Gastrocnemius medialis (tissue), 4 donors: Measurements from ENCODE around the gene TLX2. TPM values are rescaled to one million over a fixed set of nuclear protein-coding genes. Genes with fewer than 3 reads are reported as not detected.

Experiments used
- ATAC-seq, 2 donors: fragments of 150-250 bp; one replicate each; pipeline ENCODE4 v1.9.1; 2016
- DNase-seq, 2 donors: peaks; one replicate each; pipeline ENCODE4 v3.0.0-alpha.2; 2019
- H3K27ac ChIP-seq, 4 donors: fragments of 200-600 bp; sonication (generic); 1 replicate in 1 of 4; 2 replicates in 3 of 4; pipeline ENCODE4 v1.5.1; 2016 to 2018; ENCODE audit warnings: mild to moderate bottlenecking in 2 of 4, moderate library complexity in 1 of 4
- H3K27me3 ChIP-seq, 3 donors: fragments of 200-600 bp; sonication (generic) in 2 of 3; 1 replicate in 1 of 3; 2 replicates in 2 of 3; pipeline versions ENCODE4 v1.5.1 to v1.6.0; 2016 to 2019; ENCODE audit warnings: mild to moderate bottlenecking in 1 of 3, moderate library complexity in 1 of 3
- H3K36me3 ChIP-seq, 2 donors: fragments of 200-600 bp; sonication (generic) in 1 of 2; one replicate each; pipeline ENCODE4 v1.5.1; 2017 to 2018
- H3K4me1 ChIP-seq, 2 donors: fragments of 200-600 bp; sonication (generic) in 1 of 2; one replicate each; pipeline ENCODE4 v1.5.1; 2016 to 2017; ENCODE audit warnings: mild to moderate bottlenecking in 2 of 2
- H3K4me3 ChIP-seq, 4 donors: fragments of 200-600 bp; sonication (generic) in 3 of 4; 1 replicate in 1 of 4; 2 replicates in 3 of 4; pipeline ENCODE4 v1.5.1; 2016 to 2019; ENCODE audit warnings: mild to moderate bottlenecking in 2 of 4
- H3K9me3 ChIP-seq, 3 donors: fragments of 200-600 bp; sonication (generic) in 2 of 3; 1 replicate in 1 of 3; 2 replicates in 2 of 3; pipeline ENCODE4 v1.5.1; 2016 to 2019
- CTCF ChIP-seq, 5 experiments: fragments of 450-650 bp in 3 of 5; fragments of 200-600 bp in 2 of 5; sonication (generic) in 2 of 5; IDR thresholded peaks in 4 of 5; conservative IDR thresholded peaks in 1 of 5; 1 replicate in 4 of 5; 2 replicates in 1 of 5; pipeline ENCODE4 v1.5.1; 2016 to 2019; ENCODE audit warnings: antibody characterized with exemption in 5 of 5, mild to moderate bottlenecking in 3 of 5, moderate library complexity in 3 of 5
- POLR2A ChIP-seq, 2 donors: fragments of 450-650 bp; IDR thresholded peaks; one replicate each; pipeline ENCODE4 v1.6.1; 2017; ENCODE audit warnings: antibody characterized with exemption in 2 of 2, mild to moderate bottlenecking in 2 of 2, moderate library complexity in 2 of 2
- in situ Hi-C, 4 donors: fragments of 200-750 bp; cut with MboI; loops; one replicate each; pipeline versions ENCODE4 v1.15.0 to v1.8.0; 2017; ENCODE audit warnings: low sequenced_read_pairs in 4 of 4
- intact Hi-C: fragments of 100-400 bp; cut with DNase I; formaldehyde crosslinking; loops from one replicate; pipeline ENCODE4 v1.15.1; 2023; ENCODE audit warnings: low total_unique reads
- total RNA-seq, 4 donors: library from RNA; depleted of rRNA; stranded (reverse); fragments of >200 nt; gene quantifications; one replicate each; pipeline versions ENCODE4 v1.1.0 to v1.2.3, GENCODE V29; 2016

The TLX2 gene
- total RNA-seq, 4 donors from 2014 or later = not detected

- Histone ChIP-seq H3K27ac (no peak overlapping the region), H3K4me3 (peak overlapping the region in 1 of 4 donors; percentile 99), H3K36me3 (peaks cover 0 to 18% of the 10 kb centered on the region in 2 donors), H3K4me1 (peaks cover 25 to 41% of the 10 kb centered on the region in 2 donors), H3K27me3 (peaks cover 18 to 52% (median 32%) of the 10 kb centered on the region in 3 donors), H3K9me3 (no peaks in the 10 kb centered on the region)
- intact Hi-C loops = no loop called here
- TF ChIP-seq CTCF (IDR thresholded peaks at IDR 0.05 in 4 of 5, conservative IDR thresholded peaks at IDR 0.05 in 1 of 5) = no peak
- TF ChIP-seq POLR2A (IDR thresholded peaks at IDR 0.05) = no peak
- in situ Hi-C loops = no loop called here
- DNase-seq (no peak), ATAC-seq (no peak)
Measured at GRCh38 chr2:74505448-74506246, 8.6 kb upstream of the TLX2 start.

GRCh38 chr2:74507145-74507925 is 6.9 kb upstream of the TLX2 start, which contains the start of gene PCGF1:
PCGF1 (minus strand) TSS chr2:74507695; CDS start chr2:74507668, 27 bp downstream.
- peaks cover 25 to 41% of the 10 kb centered on the region in 2 donors for H3K4me1 ChIP-seq

GRCh38 chr2:74507926-74508520 is 6.2 kb upstream of the TLX2 start:
- intact Hi-C loops = loop anchor here (1.0 kb wide), 4 partner anchors 21 to 54 kb away; partner anchors contain the start of genes AUP1, HTRA2 and TTC31
- in situ Hi-C loops = no loop called here
- H3K36me3 ChIP-seq = peaks cover 0 to 18% of the 10 kb centered on the region in 2 donors
- H3K4me1 ChIP-seq = peaks cover 25 to 36% of the 10 kb centered on the region in 2 donors
- H3K27me3 ChIP-seq = peaks cover 27 to 53% (median 37%) of the 10 kb centered on the region in 3 donors
- peak overlapping the region; percentile 75 to 99 (median 84) for H3K4me3 ChIP-seq
- DNase-seq (no peak), ATAC-seq (peak; percentile 3 to 20)
- TF ChIP-seq CTCF (IDR thresholded peaks at IDR 0.05 in 4 of 5, conservative IDR thresholded peaks at IDR 0.05 in 1 of 5) = no peak
- no peak for TF ChIP-seq POLR2A (IDR thresholded peaks at IDR 0.05)
- H3K27ac ChIP-seq = peak overlapping the region; percentile 92 to 100 (median 98)
- H3K9me3 ChIP-seq = no peaks in the 10 kb centered on the region

More at GRCh38 chr2:74507145-74507925, 6.9 kb upstream of the TLX2 start, which contains the start of gene PCGF1:
- Histone ChIP-seq H3K9me3 (no peaks in the 10 kb centered on the region), H3K27ac (peak within 1 kb of the TSS; percentile 92 to 100 (median 98)), H3K4me3 (peak within 1 kb of the TSS; percentile 75 to 99 (median 84)), H3K36me3 (peaks cover 0 to 18% of the 10 kb centered on the region in 2 donors), H3K27me3 (peaks cover 26 to 53% (median 38%) of the 10 kb centered on the region in 3 donors)
- in situ Hi-C loops (no loop called here), intact Hi-C loops (loop anchor here (1.0 kb wide), 4 partner anchors 22 to 53 kb away; partner anchors contain the start of genes AUP1, HTRA2 and TTC31)
- DNase-seq (peak; percentile 98 to 99), ATAC-seq (peak; percentile 98 to 99)
- TF ChIP-seq CTCF (IDR thresholded peaks at IDR 0.05 in 4 of 5, conservative IDR thresholded peaks at IDR 0.05 in 1 of 5) = peak in 4 of 5 experiments; percentile 18 to 29 (median 24)
- TF ChIP-seq POLR2A (IDR thresholded peaks at IDR 0.05) = no peak

GRCh38 chr2:74510272-74510671 is 4.0 kb upstream of the TLX2 start:
- in situ Hi-C loops (no loop called here), intact Hi-C loops (no loop called here)
- Histone ChIP-seq H3K9me3 (no peaks in the 10 kb centered on the region), H3K27ac (no peak overlapping the region), H3K27me3 (peaks cover 44 to 62% (median 58%) of the 10 kb centered on the region in 3 donors), H3K4me3 (no peak overlapping the region), H3K4me1 (peaks cover 21 to 32% of the 10 kb centered on the region in 2 donors), H3K36me3 (peaks cover 0 to 10% of the 10 kb centered on the region in 2 donors)
- TF ChIP-seq POLR2A (IDR thresholded peaks at IDR 0.05) (no peak), CTCF (IDR thresholded peaks at IDR 0.05 in 4 of 5, conservative IDR thresholded peaks at IDR 0.05 in 1 of 5) (no peak)
- ATAC-seq (no peak), DNase-seq (no peak)
